Upper lobe of left lung (tissue), 6 donors: ENCODE data around the gene R3HDM2. TPM values are rescaled to one million over a fixed set of nuclear protein-coding genes. Genes with fewer than 3 reads are reported as not detected.

Experiments used
- ATAC-seq, 2 donors: fragments of 200-7000 bp; cut with Tn5 transposase; one replicate each; pipeline ENCODE4 v1.9.1; 2022; ENCODE audit warnings: mild to moderate bottlenecking in 2 of 2, moderate library complexity in 2 of 2; ENCODE audit not compliant: low FRiP score in 2 of 2
- DNase-seq, 2 donors: peaks; one replicate each; pipeline ENCODE4 v3.0.0-alpha.2; 2019 to 2020
- H3K27ac ChIP-seq, 4 donors: fragments of 200-600 bp; sonication (generic); one replicate each; pipeline ENCODE4 v1.5.1; 2016 to 2019
- H3K27me3 ChIP-seq, 4 donors: fragments of 200-600 bp; sonication (generic); one replicate each; pipeline ENCODE4 v1.5.1; 2017 to 2019
- H3K36me3 ChIP-seq, 4 donors: fragments of 200-600 bp; sonication (generic); one replicate each; pipeline ENCODE4 v1.5.1; 2016 to 2019
- H3K4me1 ChIP-seq, 4 donors: fragments of 200-600 bp; sonication (generic); one replicate each; pipeline ENCODE4 v1.5.1; 2018 to 2019
- H3K4me3 ChIP-seq, 4 donors: fragments of 200-600 bp; sonication (generic); one replicate each; pipeline ENCODE4 v1.5.1; 2017 to 2019; ENCODE audit warnings: mild to moderate bottlenecking in 2 of 4, moderate library complexity in 1 of 4
- H3K9me3 ChIP-seq, 4 donors: fragments of 200-600 bp; sonication (generic); one replicate each; pipeline ENCODE4 v1.5.1; 2018 to 2019
- CTCF ChIP-seq, 6 experiments: fragments of 450-650 bp in 4 of 6; fragments of 200-600 bp in 2 of 6; sonication (generic) in 2 of 6; IDR thresholded peaks; one replicate each; pipeline ENCODE4 v1.5.1; 2016 to 2019; ENCODE audit warnings: antibody characterized with exemption in 6 of 6
- EP300 ChIP-seq, 4 donors: sonication (generic); formaldehyde crosslinking; IDR thresholded peaks; one replicate each; pipeline ENCODE4 v1.5.1; 2017; ENCODE audit warnings: antibody characterized with exemption in 4 of 4, control low read depth in 2 of 4
- POLR2A ChIP-seq, 4 donors: fragments of 450-650 bp; IDR thresholded peaks; one replicate each; pipeline ENCODE4 v1.5.1; 2016 to 2017; ENCODE audit warnings: antibody characterized with exemption in 4 of 4, mild to moderate bottlenecking in 2 of 4
- POLR2AphosphoS5 ChIP-seq, 2 donors: sonication (generic); formaldehyde crosslinking; IDR thresholded peaks; one replicate each; pipeline ENCODE4 v1.5.1; 2017; ENCODE audit warnings: antibody characterized with exemption in 2 of 2
- WGBS, 2 donors: methylation state at CpG; one replicate each; pipeline ENCODE4 v1.1.5; 2017 to 2018; 5-methylcytosine and 5-hydroxymethylcytosine counted together
- total RNA-seq, 6 donors: library from RNA; depleted of rRNA in 4 of 6; stranded (reverse); fragments of >200 nt in 4 of 6; gene quantifications; one replicate each; pipeline versions ENCODE4 v1.1.0 to v1.2.1, GENCODE V29; 2016 to 2021
- donor health status: DM: no; HTN: no; CAD: no; lungs with moderate emphysema.
- donor health status: DM: no; HTN: yes; CAD: no; lungs with severe emphysema.

Gene R3HDM2
- total RNA-seq, 6 donors from 2014 or later, result 39.2 to 94.3 (median 59.2) TPM

GRCh38 chr12:57384478-57384877 is 46.4 kb downstream of the R3HDM2 start:
- Histone ChIP-seq H3K36me3 (peaks cover 0 to 7% (median 2%) of the 10 kb centered on the region in 4 donors), H3K9me3 (no peaks in the 10 kb centered on the region), H3K4me1 (no peaks in the 10 kb centered on the region), H3K27ac (no peak overlapping the region), H3K27me3 (no peaks in the 10 kb centered on the region), H3K4me3 (no peak overlapping the region)
- 94 to 97% methylated on average over 1 of the region's 1 CpG for WGBS, 2 donors
- DNase-seq, result no peak
- no peak for ATAC-seq
- no peak for TF ChIP-seq EP300 (IDR thresholded peaks at IDR 0.05)
- no peak for TF ChIP-seq POLR2AphosphoS5 (IDR thresholded peaks at IDR 0.05)
- no peak for TF ChIP-seq CTCF (IDR thresholded peaks at IDR 0.05)
- TF ChIP-seq POLR2A (IDR thresholded peaks at IDR 0.05), result no peak

- DNase-seq (no peak), ATAC-seq (no peak)
- Histone ChIP-seq H3K9me3 (no peaks in the 10 kb centered on the region), H3K4me1 (no peaks in the 10 kb centered on the region), H3K27ac (no peak overlapping the region), H3K36me3 (peaks cover 0 to 5% (median 2%) of the 10 kb centered on the region in 4 donors), H3K4me3 (no peak overlapping the region), H3K27me3 (no peaks in the 10 kb centered on the region)
- TF ChIP-seq POLR2AphosphoS5 (IDR thresholded peaks at IDR 0.05), result no peak
- TF ChIP-seq EP300 (IDR thresholded peaks at IDR 0.05), result no peak
- TF ChIP-seq POLR2A (IDR thresholded peaks at IDR 0.05), result no peak
- TF ChIP-seq CTCF (IDR thresholded peaks at IDR 0.05), result no peak
- WGBS, 2 donors, result 86 to 97% methylated on average over 2 of the region's 2 CpGs
Measured at GRCh38 chr12:57381693-57382220, 49.1 kb downstream of the R3HDM2 start.

DNA sequence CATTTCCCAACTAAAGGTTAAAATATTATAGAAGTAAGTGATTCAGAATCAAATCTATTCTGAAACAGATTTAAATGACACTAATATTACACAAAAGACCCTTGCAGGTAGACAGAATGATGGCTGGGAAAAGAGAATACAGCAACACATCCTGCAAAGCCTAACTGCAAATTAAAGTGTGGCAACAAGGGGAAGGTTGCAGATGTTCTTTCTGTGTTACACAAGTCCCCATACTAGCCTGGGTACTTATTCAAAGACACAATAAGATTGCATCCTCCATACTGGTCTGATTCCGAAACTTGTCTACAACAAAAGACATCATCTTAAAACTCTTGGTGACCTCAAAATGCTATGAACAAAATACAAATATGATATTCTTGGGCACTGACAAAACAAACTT is 50.5 kb downstream of the R3HDM2 start:
- DNase-seq, result no peak
- TF ChIP-seq POLR2AphosphoS5 (IDR thresholded peaks at IDR 0.05) (no peak), CTCF (IDR thresholded peaks at IDR 0.05) (no peak), POLR2A (IDR thresholded peaks at IDR 0.05) (no peak), EP300 (IDR thresholded peaks at IDR 0.05) (no peak)
- Histone ChIP-seq H3K4me1 (no peaks in the 10 kb centered on the region), H3K9me3 (no peaks in the 10 kb centered on the region), H3K27ac (no peak overlapping the region), H3K36me3 (peaks cover 0 to 4% (median 2%) of the 10 kb centered on the region in 4 donors), H3K4me3 (no peak overlapping the region), H3K27me3 (no peaks in the 10 kb centered on the region)
- WGBS, 2 donors, result 89 to 94% methylated on average over 1 of the region's 1 CpG
- no peak for ATAC-seq

- Histone ChIP-seq H3K27ac (no peak overlapping the region), H3K36me3 (peaks cover 0 to 3% (median 0%) of the 10 kb centered on the region in 4 donors), H3K9me3 (no peaks in the 10 kb centered on the region), H3K4me3 (no peak overlapping the region), H3K27me3 (no peaks in the 10 kb centered on the region), H3K4me1 (no peaks in the 10 kb centered on the region)
- WGBS, 2 donors, result 98% methylated on average over 3 of the region's 3 CpGs
- ATAC-seq, result no peak
- TF ChIP-seq POLR2AphosphoS5 (IDR thresholded peaks at IDR 0.05), result no peak
- no peak for TF ChIP-seq EP300 (IDR thresholded peaks at IDR 0.05)
- TF ChIP-seq POLR2A (IDR thresholded peaks at IDR 0.05), result no peak
- DNase-seq, result no peak
Measured at GRCh38 chr12:57377103-57377840, 53.6 kb downstream of the R3HDM2 start.

DNA sequence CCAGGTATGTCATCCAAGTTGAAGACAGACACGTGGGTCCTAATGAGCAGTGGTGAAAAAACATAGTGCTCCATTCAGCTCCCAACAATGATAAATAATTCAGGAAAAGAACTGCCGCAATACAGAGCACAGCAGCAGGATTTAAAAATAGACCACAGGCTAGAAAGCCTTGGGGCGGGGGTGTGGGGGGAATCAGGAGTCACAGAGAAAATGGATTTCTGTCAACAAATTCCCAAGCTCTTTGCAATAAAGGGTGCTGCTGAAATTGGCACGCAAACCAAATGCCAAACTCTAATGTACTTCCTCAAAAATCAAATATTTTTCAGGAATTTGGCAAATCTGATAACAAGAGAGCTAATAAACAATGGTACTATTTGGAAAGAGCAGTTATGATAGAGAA is 58.6 kb downstream of the R3HDM2 start:
- Histone ChIP-seq H3K27ac (no peak overlapping the region), H3K9me3 (no peaks in the 10 kb centered on the region), H3K4me1 (peaks cover 6 to 16% (median 9%) of the 10 kb centered on the region in 4 donors), H3K4me3 (no peak overlapping the region), H3K36me3 (no peaks in the 10 kb centered on the region), H3K27me3 (no peaks in the 10 kb centered on the region)
- TF ChIP-seq CTCF (IDR thresholded peaks at IDR 0.05) (no peak), POLR2AphosphoS5 (IDR thresholded peaks at IDR 0.05) (no peak)
- ATAC-seq, result no peak
- no peak for DNase-seq
- 67 to 77% methylated on average over 4 of the region's 4 CpGs for WGBS, 2 donors
